Stimulated activated CD4-positive, alpha-beta T cell treated with anti-CD3 and anti-CD28 coated beads, Interleukin-15, amount 100 ng/mL, for 48 hours (primary cell): ENCODE measurements around the gene TTC39A.
"Not testable (repeated sequence)": the region's sequence is repeated elsewhere in the genome, so short reads cannot be mapped to it uniquely, and the experiment has no call there.

Experiments used
- DNase-seq, 2 donors: peaks; one replicate each; pipeline ENCODE4 v3.0.0-alpha.2; 2020; ENCODE audit warnings: low read depth in 2 of 2

Gene TTC39A

GRCh38 chr1:51266791-51267190 lies 63.6 kb downstream of the TTC39A start:
- DNase-seq, result no peak

GRCh38 chr1:51266181-51266580 lies 64.2 kb downstream of the TTC39A start:
- no peak for DNase-seq

- no peak for DNase-seq
Observed at GRCh38 chr1:51265618-51266017, 64.7 kb downstream of the TTC39A start.

DNA sequence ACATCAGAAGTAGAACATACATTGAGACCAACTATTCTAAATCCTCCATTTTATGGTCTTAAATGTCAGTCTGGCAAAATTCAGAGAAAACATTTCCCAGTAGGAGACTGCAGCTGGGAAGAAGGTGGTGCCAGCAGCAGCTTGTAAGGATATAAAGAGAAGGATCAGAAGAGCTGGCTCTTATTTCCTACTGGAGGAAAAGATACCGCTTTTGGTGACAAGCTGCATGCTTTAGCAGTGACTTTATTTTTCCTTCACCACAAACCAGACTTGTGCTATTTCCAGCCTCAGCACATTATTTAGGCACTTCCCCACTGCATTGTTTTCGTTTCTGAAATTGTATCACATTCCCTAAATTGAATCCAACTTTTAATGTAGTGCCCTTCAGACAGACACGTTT lies 65.9 kb downstream of the TTC39A start:
- DNase-seq, result no peak

GRCh38 chr1:51263147-51263877 lies 67.0 kb downstream of the TTC39A start:
- no peak for DNase-seq

GRCh38 chr1:51255331-51255730 lies 75.0 kb downstream of the TTC39A start:
- no peak for DNase-seq

DNA sequence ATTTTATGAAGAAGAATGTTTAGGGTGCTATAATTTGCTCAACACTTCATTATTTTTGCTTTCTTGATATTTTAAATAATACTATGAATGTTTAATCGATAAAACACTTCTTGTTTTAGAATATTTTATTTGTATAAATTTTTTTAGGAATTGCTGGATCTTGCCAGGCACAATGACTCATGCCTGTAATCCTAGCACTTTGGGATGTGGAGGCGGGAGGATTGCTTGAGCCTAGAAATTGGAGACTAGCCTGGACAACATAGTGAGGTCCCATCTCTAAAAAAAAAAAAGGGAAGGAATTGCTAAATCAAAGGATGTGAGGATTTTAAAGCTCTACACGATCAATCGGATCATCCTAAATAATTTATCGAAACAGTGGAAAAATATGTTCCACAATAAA lies 76.7 kb downstream of the TTC39A start:
- no peak for DNase-seq

DNA sequence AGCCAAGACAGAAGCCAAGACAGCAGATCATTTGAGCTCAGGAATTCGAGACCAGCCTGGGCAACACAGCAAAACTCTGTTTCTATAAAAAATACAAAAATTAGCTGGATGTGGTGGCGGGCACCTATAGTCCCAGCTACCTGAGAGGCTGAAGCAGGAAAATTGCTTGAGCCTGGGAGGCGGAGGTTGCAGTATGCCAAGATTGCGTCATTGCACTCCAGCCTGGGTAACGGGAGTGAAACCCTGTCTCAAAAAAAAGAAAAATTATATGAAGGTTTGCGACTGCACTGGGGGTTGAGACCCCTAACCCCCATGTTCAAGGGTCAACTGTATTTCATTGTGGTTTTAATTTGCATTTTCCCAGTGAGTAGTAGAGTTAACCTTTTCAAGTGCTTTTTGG lies 78.0 kb downstream of the TTC39A start:
- DNase-seq, result no peak

- DNase-seq, result not testable (repeated sequence)
Observed at GRCh38 chr1:51251165-51251564, 79.2 kb downstream of the TTC39A start.

- not testable (repeated sequence) for DNase-seq
Observed at GRCh38 chr1:51250729-51251128, 79.6 kb downstream of the TTC39A start.

DNA sequence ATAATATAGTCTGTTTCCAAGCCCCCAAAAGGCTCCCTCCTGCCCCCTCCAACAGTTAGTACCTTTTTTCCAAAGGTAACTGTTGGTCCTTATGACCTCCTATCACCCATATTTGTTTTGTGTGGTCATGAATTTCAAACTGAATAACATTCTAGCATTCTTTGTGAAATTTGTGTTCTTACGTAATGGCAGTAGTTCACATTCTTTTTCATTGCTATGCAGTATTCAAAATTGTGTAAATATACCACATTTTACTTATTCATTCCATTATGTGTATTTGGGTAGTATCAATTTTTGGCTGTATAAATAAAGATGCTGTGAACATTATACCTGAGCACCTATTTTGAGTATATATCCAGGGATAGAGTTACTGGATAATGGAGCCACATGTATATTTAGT lies 80.9 kb downstream of the TTC39A start:
- DNase-seq, result no peak

DNA sequence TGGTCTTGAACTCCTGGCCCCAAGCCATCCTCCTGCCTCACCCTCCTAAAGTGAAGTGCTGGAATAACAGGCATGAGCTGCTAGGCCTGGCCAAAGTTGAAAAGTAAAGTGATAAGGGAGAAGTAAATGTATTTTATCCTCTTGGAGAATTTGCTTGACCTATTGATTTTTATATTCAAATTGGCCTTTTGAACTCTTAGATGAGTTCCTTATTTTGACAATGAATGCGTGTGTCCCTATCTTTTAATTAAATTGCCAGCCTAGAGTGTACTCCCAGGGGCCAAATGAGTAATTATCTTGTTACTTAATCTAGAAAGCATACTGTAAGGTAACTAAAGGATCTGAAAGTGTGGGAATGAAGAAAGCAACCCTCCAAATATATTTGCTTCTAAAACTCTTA lies 82.9 kb downstream of the TTC39A start:
- DNase-seq, result no peak

DNA sequence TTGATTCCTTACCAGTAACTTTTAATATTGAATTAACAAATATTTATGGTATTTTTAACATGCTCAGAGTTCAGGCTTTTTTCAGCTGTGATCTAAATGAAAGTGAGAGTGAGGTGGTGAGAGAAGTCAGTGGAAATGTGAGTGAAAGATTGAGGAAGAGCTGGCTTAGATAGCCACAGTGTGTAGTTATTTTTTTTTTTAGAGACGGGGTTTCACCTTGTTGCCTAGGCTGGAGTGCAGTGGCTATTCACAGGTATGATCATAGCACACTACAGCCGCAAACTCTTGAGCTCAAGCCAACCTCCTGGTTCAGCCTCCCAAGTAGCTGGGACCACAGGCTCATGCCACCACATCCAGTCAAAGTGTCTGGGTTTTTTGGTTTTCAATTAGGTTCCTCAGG lies 83.3 kb downstream of the TTC39A start:
- no peak for DNase-seq

- DNase-seq, result no peak
Observed at GRCh38 chr1:51242546-51242945, 87.8 kb downstream of the TTC39A start.

GRCh38 chr1:51241119-51241518 lies 89.2 kb downstream of the TTC39A start:
- no peak for DNase-seq

DNA sequence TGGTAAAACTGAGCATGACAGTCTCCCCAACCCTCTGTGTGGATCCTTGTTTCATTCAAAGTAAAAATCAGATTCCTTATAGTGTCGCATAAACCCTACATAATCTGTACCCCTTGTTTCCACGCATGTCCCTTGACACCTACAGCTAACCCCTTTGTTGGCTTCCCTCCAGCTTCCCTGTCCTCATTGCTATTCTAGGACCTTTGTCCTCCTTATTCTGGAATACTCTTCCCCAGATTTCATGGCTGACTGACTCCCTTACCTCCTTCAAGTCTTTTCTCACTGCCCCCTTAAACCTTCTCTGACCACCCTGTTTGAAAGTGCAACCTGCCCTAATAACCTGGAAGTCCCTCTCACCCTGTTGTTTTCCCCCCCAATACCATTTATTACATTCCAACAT lies 90.3 kb downstream of the TTC39A start:
- no peak for DNase-seq

DNA sequence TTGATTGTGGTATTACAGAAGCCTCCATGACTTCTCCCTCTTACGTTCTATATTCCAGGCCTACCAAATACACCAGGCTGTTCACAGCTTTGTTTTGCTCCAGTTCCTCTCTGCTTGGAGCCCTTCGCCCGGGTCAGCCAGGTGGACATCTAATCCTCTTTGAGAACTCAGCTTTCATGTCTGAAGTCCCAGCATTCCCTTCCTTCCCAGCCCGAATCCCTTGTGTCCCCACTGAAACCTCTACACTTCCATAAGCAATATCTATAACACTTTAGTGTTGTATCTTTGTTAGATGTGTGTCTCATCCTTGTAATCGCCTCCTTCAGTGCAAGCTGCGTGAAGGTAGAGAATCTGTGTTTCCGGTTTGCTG lies 92.3 kb downstream of the TTC39A start:
- DNase-seq, result no peak

- no peak for DNase-seq
Observed at GRCh38 chr1:51237351-51238033, 92.9 kb downstream of the TTC39A start.
